HEK293 (cell line): ENCODE measurements around the gene CSTF1.

Experiments used
- CTCF ChIA-PET: fragments of 350-600 bp; formaldehyde crosslinking; extraction: SDS; loops from one replicate; lab custom pipeline; 2021; ENCODE audit warnings: antibody characterized with exemption; lab: Yijun Ruan, JAX
- POLR2A ChIA-PET: fragments of 300-600 bp; formaldehyde crosslinking; extraction: SDS; loops from one replicate; lab custom pipeline; 2020; ENCODE audit warnings: antibody characterized with exemption, inconsistent platforms; lab: Yijun Ruan, JAX
- H3K27ac ChIP-seq: fragments of 200-500 bp; sonication (Bioruptor generic); 2 replicates; pipeline ENCODE4 v1.5.1; 2014; ENCODE audit warnings: low read depth, low read length, control low read depth, inconsistent platforms; ENCODE audit errors: extremely low read depth
- H3K36me3 ChIP-seq, 2 experiments: fragments of 200-500 bp in 1 of 2; sonication (Bioruptor generic) in 1 of 2; 1 replicate in 1 of 2; 2 replicates in 1 of 2; pipeline ENCODE4 v1.5.1; 2014 to 2017; ENCODE audit warnings: inconsistent platforms in 2 of 2, low read length in 2 of 2; ENCODE audit not compliant: control insufficient read depth in 2 of 2, insufficient read depth in 1 of 2
- H3K4me1 ChIP-seq: fragments of 200-500 bp; sonication (Bioruptor generic); 2 replicates; pipeline ENCODE4 v1.5.1; 2014; ENCODE audit warnings: mild to moderate bottlenecking, low read length, inconsistent platforms; ENCODE audit not compliant: control insufficient read depth, insufficient read depth
- H3K4me3 ChIP-seq: 2 replicates; pipeline ENCODE4 v1.5.1; 2011; ENCODE audit warnings: low read depth, mild to moderate bottlenecking, control low read depth, low read length, moderate library complexity
- H3K9me3 ChIP-seq: fragments of 200-500 bp; sonication (Bioruptor generic); 2 replicates; pipeline ENCODE4 v1.5.1; 2014; ENCODE audit warnings: low read depth, low read length, inconsistent platforms; ENCODE audit not compliant: control insufficient read depth, insufficient read depth
- BCL11B ChIP-seq: fragments of 450-650 bp; formaldehyde crosslinking; IDR thresholded peaks from 2 replicates; pipeline ENCODE4 v1.5.1; 2016; ENCODE audit warnings: low read depth, missing biosample characterization, missing genetic modification characterization
- KLF16 ChIP-seq: fragments of 450-650 bp; formaldehyde crosslinking; IDR thresholded peaks from 2 replicates; pipeline ENCODE4 v1.5.1; 2017; ENCODE audit warnings: missing biosample characterization, missing genetic modification characterization
- KLF8 ChIP-seq: fragments of 450-650 bp; formaldehyde crosslinking; IDR thresholded peaks from 2 replicates; pipeline ENCODE4 v1.5.1; 2016; ENCODE audit warnings: missing biosample characterization, missing genetic modification characterization
- SALL2 ChIP-seq: fragments of 450-650 bp; formaldehyde crosslinking; IDR thresholded peaks from 2 replicates; pipeline ENCODE4 v1.5.0; 2017; ENCODE audit warnings: missing biosample characterization, mild to moderate bottlenecking, missing genetic modification characterization, borderline replicate concordance
- TRIM28 ChIP-seq: IDR thresholded peaks from 2 replicates; pipeline ENCODE4 v1.6.1; 2011; ENCODE audit warnings: low read length, control low read depth, borderline replicate concordance
- ZBTB20 ChIP-seq: fragments of 450-650 bp; formaldehyde crosslinking; IDR thresholded peaks from 2 replicates; pipeline ENCODE4 v1.5.1; 2016; ENCODE audit warnings: missing biosample characterization, missing genetic modification characterization
- ZBTB26 ChIP-seq: fragments of 450-650 bp; formaldehyde crosslinking; optimal IDR thresholded peaks from 2 replicates; pipeline ENCODE3; 2016; ENCODE audit warnings: missing biosample characterization, mild to moderate bottlenecking, missing genetic modification characterization
- ZFP41 ChIP-seq: fragments of 450-650 bp; formaldehyde crosslinking; IDR thresholded peaks from 2 replicates; pipeline ENCODE4 v1.5.1; 2016; ENCODE audit warnings: missing biosample characterization, missing genetic modification characterization, borderline replicate concordance
- ZNF112 ChIP-seq: fragments of 450-650 bp; formaldehyde crosslinking; IDR thresholded peaks from 2 replicates; pipeline ENCODE4 v1.5.0; 2017; ENCODE audit warnings: missing biosample characterization, missing genetic modification characterization
- ZNF121 ChIP-seq: fragments of 450-650 bp; formaldehyde crosslinking; IDR thresholded peaks from 2 replicates; pipeline ENCODE4 v1.5.1; 2016; ENCODE audit warnings: missing biosample characterization, missing genetic modification characterization
- ZNF155 ChIP-seq: fragments of 450-650 bp; formaldehyde crosslinking; IDR thresholded peaks from 2 replicates; pipeline ENCODE4 v1.5.1; 2016; ENCODE audit warnings: missing biosample characterization, missing genetic modification characterization
- ZNF174 ChIP-seq: fragments of 450-650 bp; formaldehyde crosslinking; IDR thresholded peaks from 2 replicates; pipeline ENCODE4 v1.5.0; 2017; ENCODE audit warnings: missing biosample characterization, mild to moderate bottlenecking, missing genetic modification characterization
- ZNF2 ChIP-seq: fragments of 450-650 bp; formaldehyde crosslinking; IDR thresholded peaks from 2 replicates; pipeline ENCODE4 v1.5.1; 2016; ENCODE audit warnings: missing biosample characterization, missing genetic modification characterization
- ZNF211 ChIP-seq: fragments of 450-650 bp; formaldehyde crosslinking; IDR thresholded peaks from 2 replicates; pipeline ENCODE4 v1.5.1; 2016; ENCODE audit warnings: low read depth, missing biosample characterization, missing genetic modification characterization
- ZNF23 ChIP-seq: fragments of 450-650 bp; formaldehyde crosslinking; IDR thresholded peaks from 2 replicates; pipeline ENCODE4 v1.5.1; 2016; ENCODE audit warnings: missing biosample characterization, missing genetic modification characterization, borderline replicate concordance
- ZNF248 ChIP-seq: fragments of 450-650 bp; formaldehyde crosslinking; IDR thresholded peaks from 2 replicates; pipeline ENCODE4 v1.5.1; 2017; ENCODE audit warnings: missing biosample characterization, missing genetic modification characterization
- ZNF394 ChIP-seq: fragments of 450-650 bp; formaldehyde crosslinking; IDR thresholded peaks from 2 replicates; pipeline ENCODE4 v1.5.1; 2016; ENCODE audit warnings: missing biosample characterization, missing genetic modification characterization, mild to moderate bottlenecking, moderate library complexity, borderline replicate concordance
- ZNF48 ChIP-seq: fragments of 450-650 bp; formaldehyde crosslinking; IDR thresholded peaks from 2 replicates; pipeline ENCODE4 v1.5.1; 2016; ENCODE audit warnings: missing biosample characterization, missing genetic modification characterization
- ZNF510 ChIP-seq: fragments of 450-650 bp; formaldehyde crosslinking; IDR thresholded peaks from 2 replicates; pipeline ENCODE4 v1.5.1; 2018; ENCODE audit warnings: mild to moderate bottlenecking, missing genetic modification characterization, missing biosample characterization; ENCODE audit not compliant: insufficient replicate concordance
- ZNF514 ChIP-seq: fragments of 450-650 bp; formaldehyde crosslinking; IDR thresholded peaks from 2 replicates; pipeline ENCODE4 v1.5.1; 2016; ENCODE audit warnings: missing biosample characterization, missing genetic modification characterization
- ZNF530 ChIP-seq: fragments of 450-650 bp; formaldehyde crosslinking; IDR thresholded peaks from 2 replicates; pipeline ENCODE4 v1.5.1; 2016; ENCODE audit warnings: low read depth, missing biosample characterization, missing genetic modification characterization
- ZNF544 ChIP-seq: fragments of 450-650 bp; formaldehyde crosslinking; IDR thresholded peaks from 2 replicates; pipeline ENCODE4 v1.5.0; 2017; ENCODE audit warnings: missing biosample characterization, missing genetic modification characterization
- ZNF555 ChIP-seq: fragments of 450-650 bp; formaldehyde crosslinking; conservative IDR thresholded peaks from 2 replicates; pipeline ENCODE4 v1.5.1; 2017; ENCODE audit warnings: missing biosample characterization, mild to moderate bottlenecking, missing genetic modification characterization, inconsistent platforms
- ZNF560 ChIP-seq: fragments of 450-650 bp; formaldehyde crosslinking; IDR thresholded peaks from 2 replicates; pipeline ENCODE4 v1.5.1; 2017; ENCODE audit warnings: missing biosample characterization, missing genetic modification characterization, borderline replicate concordance
- ZNF621 ChIP-seq: fragments of 450-650 bp; formaldehyde crosslinking; IDR thresholded peaks from 2 replicates; pipeline ENCODE4 v1.5.1; 2017; ENCODE audit warnings: missing biosample characterization, missing genetic modification characterization
- ZNF639 ChIP-seq: fragments of 450-650 bp; formaldehyde crosslinking; IDR thresholded peaks from 2 replicates; pipeline ENCODE4 v1.5.1; 2016; ENCODE audit warnings: missing biosample characterization, missing genetic modification characterization
- ZNF791 ChIP-seq: fragments of 450-650 bp; formaldehyde crosslinking; IDR thresholded peaks from 2 replicates; pipeline ENCODE4 v1.5.1; 2016; ENCODE audit warnings: missing biosample characterization, missing genetic modification characterization
- ZNF843 ChIP-seq: fragments of 450-650 bp; formaldehyde crosslinking; IDR thresholded peaks from 2 replicates; pipeline ENCODE4 v1.5.1; 2016; ENCODE audit warnings: missing biosample characterization, missing genetic modification characterization
- TF ChIP-seq, protein P1 (sequence below): fragments of 450-650 bp; formaldehyde crosslinking; IDR thresholded peaks from 2 replicates; pipeline ENCODE4 v1.5.1; 2016; ENCODE audit warnings: missing biosample characterization, missing genetic modification characterization

CSTF1 gene

DNA sequence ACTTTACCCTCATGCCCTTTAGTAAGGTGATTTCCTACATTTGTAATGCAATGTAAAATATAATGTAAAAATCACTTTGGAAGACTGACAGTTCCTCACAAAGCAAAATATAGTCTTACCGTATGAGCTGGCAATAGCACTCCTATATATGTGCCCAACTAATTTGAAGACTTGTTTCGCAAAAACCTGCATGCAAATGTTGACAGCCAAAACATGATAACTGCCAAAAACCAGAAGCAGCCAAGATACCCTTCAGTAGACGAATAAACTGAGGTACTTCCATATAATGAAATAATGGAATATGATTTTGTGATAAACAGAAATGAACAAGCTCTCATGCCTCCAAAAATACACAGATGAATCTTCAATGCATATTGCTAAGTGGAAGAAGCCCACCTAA, 14.1 kb upstream of the CSTF1 start:
- H3K4me3 ChIP-seq, result no peak overlapping the region
- H3K4me1 ChIP-seq, result no peaks in the 10 kb centered on the region
- ChIA-PET POLR2A (interaction anchor here (1.0 kb wide), 1 partner anchor 14 kb away, joined by 3 read pairs; the partner anchor contains the start of genes AURKA and CSTF1), CTCF (no interaction called here)
- H3K9me3 ChIP-seq, result no peaks in the 10 kb centered on the region
- H3K27ac ChIP-seq, result no peak overlapping the region
- TF ChIP-seq ZNF48 (tag by site-specific recombination) (no peak), ZNF211 (no peak), ZNF155 (no peak), ZNF621 (tag by site-specific recombination) (no peak), ZNF248 (tag by site-specific recombination) (no peak), ZNF555 (no peak), ZBTB26 (tag by site-specific recombination) (no peak), ZNF23 (tag by site-specific recombination) (no peak), KLF16 (no peak), SALL2 (no peak), ZNF791 (tag by site-specific recombination) (no peak), ZNF843 (tag by site-specific recombination) (no peak), ZNF560 (tag by site-specific recombination) (no peak), KLF8 (tag by site-specific recombination) (no peak), ZNF394 (tag by site-specific recombination) (no peak), ZNF174 (tag by site-specific recombination) (no peak)
- TF ChIP-seq, protein P1, sequence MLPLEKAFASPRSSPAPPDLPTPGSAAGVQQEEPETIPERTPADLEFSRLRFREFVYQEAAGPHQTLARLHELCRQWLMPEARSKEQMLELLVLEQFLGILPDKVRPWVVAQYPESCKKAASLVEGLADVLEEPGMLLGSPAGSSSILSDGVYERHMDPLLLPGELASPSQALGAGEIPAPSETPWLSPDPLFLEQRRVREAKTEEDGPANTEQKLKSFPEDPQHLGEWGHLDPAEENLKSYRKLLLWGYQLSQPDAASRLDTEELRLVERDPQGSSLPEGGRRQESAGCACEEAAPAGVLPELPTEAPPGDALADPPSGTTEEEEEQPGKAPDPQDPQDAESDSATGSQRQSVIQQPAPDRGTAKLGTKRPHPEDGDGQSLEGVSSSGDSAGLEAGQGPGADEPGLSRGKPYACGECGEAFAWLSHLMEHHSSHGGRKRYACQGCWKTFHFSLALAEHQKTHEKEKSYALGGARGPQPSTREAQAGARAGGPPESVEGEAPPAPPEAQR, result no peak
- TF ChIP-seq, all 188 proteins: peak for 0
- H3K36me3 ChIP-seq, result peaks cover 57 to 93% of the 10 kb centered on the region in 2 experiments

GRCh38 chr20:56380375-56380774, 12.1 kb upstream of the CSTF1 start:
- CTCF ChIA-PET, result no interaction called here
- Histone ChIP-seq H3K9me3 (no peaks in the 10 kb centered on the region), H3K36me3 (peaks cover 40 to 96% of the 10 kb centered on the region in 2 experiments), H3K27ac (no peak overlapping the region), H3K4me3 (no peak overlapping the region), H3K4me1 (no peaks in the 10 kb centered on the region)
- POLR2A ChIA-PET, result no interaction called here
- no peak for TF ChIP-seq ZNF544 (tag by site-specific recombination)
- no peak for TF ChIP-seq ZNF121 (tag by site-specific recombination)
- TF ChIP-seq ZNF112 (tag by site-specific recombination), result no peak
- no peak for TF ChIP-seq ZFP41 (tag by site-specific recombination)
- no peak for TF ChIP-seq ZNF530
- TF ChIP-seq BCL11B (tag by site-specific recombination), result no peak
- no peak for TF ChIP-seq ZNF2 (tag by site-specific recombination)
- TF ChIP-seq ZNF510, result no peak
- no peak for TF ChIP-seq ZBTB20 (tag by site-specific recombination)
- no peak for TF ChIP-seq ZNF514 (tag by site-specific recombination)
- TF ChIP-seq ZNF639, result no peak
- TF ChIP-seq TRIM28, result no peak
